H1 (cell line): ENCODE data around the gene ITGA3. TPM values are rescaled to one million over a fixed set of nuclear protein-coding genes. Genes with fewer than 3 reads are reported as not detected.

Experiments used
- CTCF ChIA-PET: fragments of 300-600 bp; sonication (Branson Sonifier 250); formaldehyde crosslinking; loops from one replicate; lab custom pipeline; 2021; ENCODE audit not compliant: partially characterized antibody; lab: Charles Lee
- POLR2A ChIA-PET: fragments of 300-600 bp; sonication (Branson Sonifier 250); formaldehyde crosslinking; loops from one replicate; lab custom pipeline; 2021; ENCODE audit warnings: inconsistent platforms; ENCODE audit not compliant: partially characterized antibody; lab: Charles Lee
- DNase-seq, 2 experiments: peaks; one replicate each; pipeline versions ENCODE4 v3.0.0 to v3.0.0-alpha.2; 2010 to 2022; ENCODE audit warnings: low spot score in 2 of 2, low read depth in 1 of 2, mixed read lengths in 1 of 2
- FAIRE-seq: peaks from 2 replicates; lab custom pipeline; 2011; peaks lifted over from hg19 to GRCh38; lab: Jason Lieb, UNC
- H2AFZ ChIP-seq: 2 replicates; pipeline ENCODE4 v1.8.1; 2012; ENCODE audit warnings: low read length, inconsistent platforms
- H2AK5ac ChIP-seq: 2 replicates; pipeline ENCODE4 v1.6.1; 2013; ENCODE audit warnings: low read depth, low read length
- H2BK120ac ChIP-seq: replicated peaks from 2 replicates; pipeline ENCODE3; 2013; ENCODE audit warnings: low read depth, low read length, inconsistent platforms
- H2BK12ac ChIP-seq: 2 replicates; pipeline ENCODE4 v1.6.1; 2013; ENCODE audit warnings: low read depth, low read length
- H2BK15ac ChIP-seq: 2 replicates; pipeline ENCODE4 v1.6.1; 2013; ENCODE audit warnings: low read length
- H2BK20ac ChIP-seq: 2 replicates; pipeline ENCODE4 v1.6.1; 2013; ENCODE audit warnings: low read length
- H2BK5ac ChIP-seq: 2 replicates; pipeline ENCODE4 v1.6.1; 2013; ENCODE audit warnings: low read depth, low read length
- H3K14ac ChIP-seq: 2 replicates; pipeline ENCODE4 v1.6.1; 2013; ENCODE audit warnings: inconsistent platforms; ENCODE audit not compliant: insufficient read length
- H3K18ac ChIP-seq: 2 replicates; pipeline ENCODE4 v1.6.1; 2013; ENCODE audit warnings: low read length; ENCODE audit errors: extremely low read depth
- H3K23ac ChIP-seq: 2 replicates; pipeline ENCODE4 v1.6.1; 2013; ENCODE audit warnings: inconsistent platforms; ENCODE audit not compliant: insufficient read length
- H3K23me2 ChIP-seq: 2 replicates; pipeline ENCODE4 v1.6.1; 2013; ENCODE audit warnings: low read depth, low read length
- H3K27ac ChIP-seq: 2 replicates; pipeline ENCODE4 v1.6.1; 2011; ENCODE audit warnings: low read depth, low read length, inconsistent platforms
- H3K27me3 ChIP-seq, 4 experiments: replicated peaks in 1 of 4; 1 replicate in 1 of 4; 2 replicates in 3 of 4; pipeline versions ENCODE4 v1.6.1 to v1.8.1; 2011 to 2013; ENCODE audit warnings: low read length in 3 of 4, mild to moderate bottlenecking in 3 of 4, inconsistent platforms in 2 of 4, mixed read lengths in 2 of 4, moderate library complexity in 1 of 4; ENCODE audit not compliant: control insufficient read depth in 3 of 4, insufficient read depth in 3 of 4; ENCODE audit errors: extremely low read depth in 1 of 4
- H3K36me3 ChIP-seq, 4 experiments: 2 replicates each; pipeline versions ENCODE4 v1.6.1 to v1.8.1; 2011 to 2013; ENCODE audit warnings: mild to moderate bottlenecking in 4 of 4, low read length in 3 of 4, moderate library complexity in 2 of 4, control low read depth in 1 of 4, inconsistent platforms in 1 of 4; ENCODE audit not compliant: insufficient read depth in 4 of 4, control insufficient read depth in 2 of 4
- H3K4ac ChIP-seq: replicated peaks from 2 replicates; pipeline ENCODE3; 2013; ENCODE audit warnings: low read length, low read depth, mixed read lengths, inconsistent platforms; ENCODE audit not compliant: insufficient read length
- H3K4me1 ChIP-seq, 4 experiments: replicated peaks in 1 of 4; 1 replicate in 1 of 4; 2 replicates in 3 of 4; pipeline versions ENCODE4 v1.6.1 to v1.8.1; 2011 to 2013; ENCODE audit warnings: low read length in 3 of 4, inconsistent platforms in 2 of 4, mixed read lengths in 1 of 4; ENCODE audit not compliant: insufficient read depth in 4 of 4, control insufficient read depth in 3 of 4
- H3K4me2 ChIP-seq, 2 experiments: 2 replicates each; pipeline versions ENCODE4 v1.6.1 to v1.8.1; 2011 to 2013; ENCODE audit warnings: low read depth in 2 of 2, low read length in 2 of 2, control low read depth in 1 of 2, inconsistent platforms in 1 of 2, mild to moderate bottlenecking in 1 of 2; ENCODE audit not compliant: insufficient read depth in 1 of 2
- H3K4me3 ChIP-seq, 4 experiments: fragments of 200-600, 300-600 bp in 1 of 4; sonication (generic), shearing (Covaris generic), sonication (Bioruptor Twin) in 1 of 4; 2 replicates each; pipeline versions ENCODE4 v1.5.1 to v1.8.1; 2011 to 2016; ENCODE audit warnings: low read length in 4 of 4, low read depth in 3 of 4, control low read depth in 2 of 4, inconsistent platforms in 2 of 4, mild to moderate bottlenecking in 2 of 4, mixed read lengths in 1 of 4, moderate library complexity in 1 of 4; ENCODE audit not compliant: insufficient read depth in 2 of 4; ENCODE audit errors: extremely low read depth in 1 of 4
- H3K56ac ChIP-seq: replicated peaks from 2 replicates; pipeline ENCODE3; 2013; ENCODE audit warnings: low read depth, mild to moderate bottlenecking, mixed read lengths, low read length, inconsistent platforms; ENCODE audit not compliant: insufficient read length
- H3K79me1 ChIP-seq: 2 replicates; pipeline ENCODE4 v1.6.1; 2013; ENCODE audit warnings: low read depth, low read length, control low read depth
- H3K79me2 ChIP-seq, 2 experiments: 2 replicates each; pipeline versions ENCODE4 v1.6.1 to v1.8.1; 2012 to 2013; ENCODE audit warnings: low read length in 2 of 2, mild to moderate bottlenecking in 2 of 2, inconsistent platforms in 1 of 2; ENCODE audit not compliant: insufficient read depth in 2 of 2, control insufficient read depth in 1 of 2
- H3K9ac ChIP-seq, 4 experiments: replicated peaks in 1 of 4; 1 replicate in 1 of 4; 2 replicates in 3 of 4; pipeline versions ENCODE4 v1.6.1 to v1.8.1; 2011 to 2013; ENCODE audit warnings: low read depth in 3 of 4, low read length in 3 of 4, control low read depth in 2 of 4, mild to moderate bottlenecking in 2 of 4, moderate library complexity in 2 of 4, inconsistent platforms in 1 of 4; ENCODE audit errors: extremely low read depth in 1 of 4
- H3K9me3 ChIP-seq, 2 experiments: 2 replicates each; pipeline versions ENCODE4 v1.6.1 to v1.8.1; 2012 to 2013; ENCODE audit warnings: mild to moderate bottlenecking in 2 of 2, moderate library complexity in 2 of 2, control low read depth in 1 of 2, inconsistent platforms in 1 of 2, low read depth in 1 of 2, low read length in 1 of 2, mixed read lengths in 1 of 2; ENCODE audit not compliant: insufficient read depth in 2 of 2
- H4K20me1 ChIP-seq, 2 experiments: replicated peaks in 1 of 2; 2 replicates each; pipeline versions ENCODE3 to v1.8.1; 2011 to 2013; ENCODE audit warnings: inconsistent platforms in 2 of 2, low read length in 2 of 2, mild to moderate bottlenecking in 1 of 2; ENCODE audit not compliant: insufficient read depth in 2 of 2, control insufficient read depth in 1 of 2
- H4K5ac ChIP-seq: 2 replicates; pipeline ENCODE4 v1.6.1; 2013; ENCODE audit warnings: low read length, low read depth, mixed read lengths, inconsistent platforms; ENCODE audit not compliant: insufficient read length
- H4K8ac ChIP-seq: 2 replicates; pipeline ENCODE4 v1.8.0; 2013; ENCODE audit warnings: mild to moderate bottlenecking, moderate library complexity, low read length, inconsistent platforms; ENCODE audit not compliant: insufficient read depth; ENCODE audit errors: extremely low read depth
- H4K91ac ChIP-seq: replicated peaks from 2 replicates; pipeline ENCODE3; 2013; ENCODE audit warnings: low read length, mixed read lengths, inconsistent platforms; ENCODE audit not compliant: insufficient read length
- ASH2L ChIP-seq: fragments of 200-600, 300-600 bp; sonication (generic); IDR thresholded peaks from one replicate; pipeline ENCODE4 v1.7.1; 2017; ENCODE audit warnings: low read length
- CHD2 ChIP-seq: IDR thresholded peaks from 2 replicates; pipeline ENCODE4 v1.6.1; 2012; ENCODE audit warnings: low read length, improper control_type of control experiment
- FOSL1 ChIP-seq: IDR thresholded peaks from 2 replicates; pipeline ENCODE4 v1.6.1; 2011; ENCODE audit warnings: mild to moderate bottlenecking, low read depth, low read length, moderate library complexity; ENCODE audit not compliant: insufficient read depth
- MAX ChIP-seq: IDR thresholded peaks from 2 replicates; pipeline ENCODE4 v1.6.1; 2012; ENCODE audit warnings: inconsistent platforms
- POLR2A ChIP-seq, 2 experiments: IDR thresholded peaks; 1 replicate in 1 of 2; 2 replicates in 1 of 2; pipeline ENCODE4 v1.6.1; 2011; ENCODE audit warnings: low read depth in 2 of 2, low read length in 2 of 2, mild to moderate bottlenecking in 2 of 2; ENCODE audit errors: control extremely low read depth in 1 of 2
- WGBS, 2 experiments: shearing (Covaris generic) in 1 of 2; methylation state at CpG; one replicate each; pipeline versions ENCODE4 v1.1.6 to v1.1.7; 2013 to 2015; ENCODE audit warnings: low lambda C conversion rate in 2 of 2, mixed read lengths in 2 of 2, inconsistent platforms in 1 of 2, low coverage in 1 of 2, missing lambda C conversion rate in 1 of 2; ENCODE audit not compliant: insufficient replicate concordance in 2 of 2, insufficient coverage in 1 of 2, insufficient read length in 1 of 2; ENCODE audit errors: extremely low coverage in 1 of 2, missing lambda C conversion rate in 1 of 2; 5-methylcytosine and 5-hydroxymethylcytosine counted together
- polyA plus RNA-seq, 7 experiments: library from polyadenylated mRNA; depleted of rRNA in 3 of 7; stranded (reverse) in 5 of 7; unstranded in 2 of 7; fragments of >200 nt in 5 of 7; fragments of 200-250 nt in 2 of 7; gene quantifications; 1 replicate in 5 of 7; 2 replicates in 1 of 7; 4 replicates in 1 of 7; pipeline versions ENCODE4 v1.2.1 to v1.2.3, GENCODE V29; 2011 to 2013; ENCODE audit warnings: missing spikeins in 2 of 7, mixed read lengths in 2 of 7
- total RNA-seq: library from RNA; stranded (reverse); fragmentation: NEBNext Ultra II Directional; extraction: Animal tissue kit (Norgen Biotek cat#: 25700); gene quantifications from 2 replicates; pipeline ENCODE4 v1.2.1, GENCODE V29; 2021
- TF ChIP-seq, protein P1 (sequence below): IDR thresholded peaks from 2 replicates; pipeline ENCODE4 v1.6.1; 2012; ENCODE audit warnings: low read length, inconsistent platforms
- TF ChIP-seq, protein P2 (sequence below), 3 experiments: IDR thresholded peaks; 1 replicate in 2 of 3; 2 replicates in 1 of 3; pipeline versions ENCODE4 v1.5.1 to v1.6.1; 2011; ENCODE audit warnings: low read length in 3 of 3, mild to moderate bottlenecking in 3 of 3, inconsistent platforms in 2 of 3, low read depth in 1 of 3, moderate library complexity in 1 of 3; ENCODE audit not compliant: insufficient read depth in 1 of 3; ENCODE audit errors: control extremely low read depth in 1 of 3

The ITGA3 gene
- total and polyA plus RNA-seq, 2 of the 8 experiments (the other 6 are each of a cell fraction or from before 2014, with no cell fraction given) = 24.0 to 24.2 TPM

DNA sequence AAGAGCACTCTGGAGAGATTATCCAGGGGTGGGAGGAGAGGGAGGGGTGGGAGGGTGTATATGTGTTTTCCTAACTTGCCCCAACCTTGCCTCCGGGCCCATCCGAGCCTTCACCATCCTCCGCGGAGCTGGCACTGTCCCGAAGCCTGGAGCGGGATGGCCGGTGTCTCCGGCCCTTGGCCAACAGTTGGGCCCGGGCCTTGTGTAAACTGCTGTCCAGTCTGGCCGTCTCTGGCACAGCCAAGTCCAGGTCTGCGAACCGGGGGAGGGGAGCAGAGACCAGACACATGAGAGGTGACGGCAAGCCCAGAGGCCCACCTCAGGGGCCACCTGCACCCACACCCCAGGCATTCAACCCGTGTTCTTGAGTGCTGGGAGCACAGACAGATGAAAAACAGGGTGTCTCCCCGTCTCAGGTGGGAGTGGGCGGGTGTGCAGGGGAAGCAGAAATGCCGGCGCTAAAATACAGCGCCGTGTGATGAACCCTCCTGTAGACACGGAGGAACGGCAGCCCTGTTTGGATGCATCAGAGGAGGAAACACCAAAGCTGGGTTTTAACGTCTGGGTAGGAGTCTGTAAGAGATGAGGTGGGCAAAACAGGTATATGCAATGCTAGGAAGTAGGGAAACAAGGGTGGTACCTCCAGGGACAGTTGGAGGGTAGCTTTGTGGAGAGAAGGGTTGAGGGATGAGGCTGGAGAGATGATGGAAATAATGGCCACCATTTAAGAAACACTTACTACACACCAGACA lies 62.3 kb downstream of the ITGA3 start:
- Histone ChIP-seq H3K27me3 (peaks cover 0 to 18% (median 12%) of the 10 kb centered on the region in 4 experiments; a peak in 5 of 7 replicates), H2AK5ac (no peak overlapping the region), H2AFZ (no peak overlapping the region), H3K36me3 (no peaks in the 10 kb centered on the region), H3K79me1 (no peaks in the 10 kb centered on the region), H2BK120ac (no peak overlapping the region), H2BK12ac (no peak overlapping the region), H3K23me2 (peaks cover 2% of the 10 kb centered on the region; the same call in 1 of the 2 replicates), H2BK20ac (no peak overlapping the region), H4K5ac (no peak overlapping the region), H3K27ac (no peak overlapping the region), H3K4ac (no peak overlapping the region), H3K18ac (no peak overlapping the region), H4K20me1 (no peaks in the 10 kb centered on the region), H3K14ac (no peak overlapping the region), H3K4me3 (no peak overlapping the region), H3K4me1 (peaks cover 9 to 17% (median 11%) of the 10 kb centered on the region in 4 experiments), H3K79me2 (no peaks in the 10 kb centered on the region), H2BK15ac (peak overlapping the region; percentile 61; the same call in 1 of the 2 replicates), H4K8ac (no peak overlapping the region; the same call in 1 of the 2 replicates), H4K91ac (no peak overlapping the region), H3K23ac (no peak overlapping the region), H2BK5ac (no peak overlapping the region), H3K9me3 (no peaks in the 10 kb centered on the region), H3K4me2 (0 out of 4 replicates have a peak overlapping the region, but pooled peaks of 1 of the 2 experiments have one; percentile 54), H3K9ac (no peak overlapping the region), H3K56ac (no peak overlapping the region)
- POLR2A ChIA-PET = interaction anchor here (0.6 to 2.3 kb wide), 5 partner anchors 10 to 123 kb away, joined by 3 to 11 read pairs (median 4); partner anchors contain the start of gene SAMD14
- CTCF ChIA-PET = interaction anchor here (0.9 to 23.0 kb wide), 14 partner anchors 10 to 98 kb away, joined by 3 to 412 read pairs (median 6); partner anchors contain the start of genes PDK2, PPP1R9B and SGCA
- no peak for FAIRE-seq
- no peak for DNase-seq
- 91% methylated on average over 16 of the region's 23 CpGs; no CpG with 5 or more reads in 1 of the 2 experiments for WGBS, 2 experiments
- TF ChIP-seq, protein P1, sequence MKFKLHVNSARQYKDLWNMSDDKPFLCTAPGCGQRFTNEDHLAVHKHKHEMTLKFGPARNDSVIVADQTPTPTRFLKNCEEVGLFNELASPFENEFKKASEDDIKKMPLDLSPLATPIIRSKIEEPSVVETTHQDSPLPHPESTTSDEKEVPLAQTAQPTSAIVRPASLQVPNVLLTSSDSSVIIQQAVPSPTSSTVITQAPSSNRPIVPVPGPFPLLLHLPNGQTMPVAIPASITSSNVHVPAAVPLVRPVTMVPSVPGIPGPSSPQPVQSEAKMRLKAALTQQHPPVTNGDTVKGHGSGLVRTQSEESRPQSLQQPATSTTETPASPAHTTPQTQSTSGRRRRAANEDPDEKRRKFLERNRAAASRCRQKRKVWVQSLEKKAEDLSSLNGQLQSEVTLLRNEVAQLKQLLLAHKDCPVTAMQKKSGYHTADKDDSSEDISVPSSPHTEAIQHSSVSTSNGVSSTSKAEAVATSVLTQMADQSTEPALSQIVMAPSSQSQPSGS = no peak
- TF ChIP-seq CHD2 (no peak), MAX (no peak), ASH2L (no peak), POLR2A (IDR thresholded peaks at IDR 0.05; ENCODE audit: control extremely low read depth in 1 of 2, low read depth in 2 of 2, low read length in 2 of 2) (no peak), FOSL1 (no peak)
- TF ChIP-seq, protein P2, sequence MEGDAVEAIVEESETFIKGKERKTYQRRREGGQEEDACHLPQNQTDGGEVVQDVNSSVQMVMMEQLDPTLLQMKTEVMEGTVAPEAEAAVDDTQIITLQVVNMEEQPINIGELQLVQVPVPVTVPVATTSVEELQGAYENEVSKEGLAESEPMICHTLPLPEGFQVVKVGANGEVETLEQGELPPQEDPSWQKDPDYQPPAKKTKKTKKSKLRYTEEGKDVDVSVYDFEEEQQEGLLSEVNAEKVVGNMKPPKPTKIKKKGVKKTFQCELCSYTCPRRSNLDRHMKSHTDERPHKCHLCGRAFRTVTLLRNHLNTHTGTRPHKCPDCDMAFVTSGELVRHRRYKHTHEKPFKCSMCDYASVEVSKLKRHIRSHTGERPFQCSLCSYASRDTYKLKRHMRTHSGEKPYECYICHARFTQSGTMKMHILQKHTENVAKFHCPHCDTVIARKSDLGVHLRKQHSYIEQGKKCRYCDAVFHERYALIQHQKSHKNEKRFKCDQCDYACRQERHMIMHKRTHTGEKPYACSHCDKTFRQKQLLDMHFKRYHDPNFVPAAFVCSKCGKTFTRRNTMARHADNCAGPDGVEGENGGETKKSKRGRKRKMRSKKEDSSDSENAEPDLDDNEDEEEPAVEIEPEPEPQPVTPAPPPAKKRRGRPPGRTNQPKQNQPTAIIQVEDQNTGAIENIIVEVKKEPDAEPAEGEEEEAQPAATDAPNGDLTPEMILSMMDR (IDR thresholded peaks at IDR 0.05; ENCODE audit: control extremely low read depth in 1 of 3, insufficient read depth in 1 of 3, low read depth in 1 of 3, low read length in 3 of 3) = no peak
